Memory B cell (primary cell): ENCODE results near the gene FAF1.

Experiments
- ATAC-seq: fragments of 150-1000 bp; cut with Tn5 transposase; 2 replicates; pipeline ENCODE4 v1.10.0; 2021; ENCODE audit warnings: low read depth, mild to moderate bottlenecking, moderate library complexity
- DNase-seq, 2 donors: peaks; one replicate each; pipeline ENCODE4 v3.0.0; 2022; ENCODE audit warnings: low spot score in 2 of 2
- H3K27ac Mint-ChIP-seq: one replicate; pipeline ENCODE4 v1.8.0; 2022; ENCODE audit warnings: mild to moderate bottlenecking, moderate library complexity, mixed read lengths
- H3K27me3 Mint-ChIP-seq: one replicate; pipeline ENCODE4 v1.8.0; 2022; ENCODE audit warnings: mixed read lengths
- H3K36me3 Mint-ChIP-seq: one replicate; pipeline ENCODE4 v1.8.0; 2022; ENCODE audit warnings: mild to moderate bottlenecking, mixed read lengths
- H3K4me1 Mint-ChIP-seq: one replicate; pipeline ENCODE4 v1.8.0; 2022; ENCODE audit warnings: mixed read lengths
- H3K4me3 Mint-ChIP-seq: one replicate; pipeline ENCODE4 v1.8.0; 2022; ENCODE audit warnings: mild to moderate bottlenecking, moderate library complexity, mixed read lengths
- H3K9me3 Mint-ChIP-seq: one replicate; pipeline ENCODE4 v1.8.0; 2022; ENCODE audit warnings: mixed read lengths

Gene FAF1

DNA sequence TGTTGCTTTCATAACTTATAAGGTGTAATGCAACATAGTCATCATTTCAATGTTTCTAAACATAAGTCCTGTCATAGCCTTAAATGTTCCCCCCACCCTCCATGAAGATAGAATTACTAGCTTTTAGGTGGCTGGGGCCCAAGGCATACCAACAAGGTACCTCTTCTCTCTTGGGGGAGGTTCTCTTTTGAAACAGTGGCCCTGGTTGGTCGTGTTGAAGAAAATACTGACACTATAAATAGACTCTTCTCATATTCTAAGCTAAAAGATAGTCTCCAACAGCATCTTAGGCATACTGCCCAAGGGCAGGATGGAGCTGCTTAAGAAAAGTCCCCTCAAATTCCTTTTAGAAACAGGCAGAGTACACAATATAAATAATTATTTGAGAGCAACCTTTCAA, 255.0 kb downstream of the FAF1 start:
- H3K36me3 Mint-ChIP-seq: peaks cover 4% of the 10 kb centered on the region
- H3K27me3 Mint-ChIP-seq: no peaks in the 10 kb centered on the region
- no peak overlapping the region for H3K4me3 Mint-ChIP-seq
- ATAC-seq: no peak
- H3K9me3 Mint-ChIP-seq: no peaks in the 10 kb centered on the region
- no peak overlapping the region for H3K27ac Mint-ChIP-seq
- H3K4me1 Mint-ChIP-seq: peaks cover 4% of the 10 kb centered on the region
- DNase-seq: no peak

DNA sequence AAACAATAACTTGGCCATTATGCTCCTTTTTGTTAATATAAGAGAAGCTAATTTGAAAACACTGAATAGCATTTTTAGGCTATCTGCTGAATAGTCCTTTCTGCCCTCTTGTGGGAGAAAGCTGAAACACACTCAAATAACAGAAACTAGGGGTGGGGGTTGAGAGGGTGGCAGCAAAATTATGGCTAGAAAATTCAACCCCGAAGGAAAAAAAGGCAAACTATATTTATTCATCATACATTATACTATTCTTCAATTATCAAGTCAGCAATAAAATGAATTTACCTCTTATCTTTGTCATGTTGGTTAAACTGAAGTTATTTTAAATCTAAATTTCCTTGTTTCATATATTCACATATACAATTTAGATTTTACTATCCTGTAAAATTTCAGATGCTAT, 255.9 kb downstream of the FAF1 start:
- ATAC-seq (peak; percentile 44), DNase-seq (peak in 1 of 2 donors; percentile 26)
- H3K9me3 Mint-ChIP-seq: no peaks in the 10 kb centered on the region

DNA sequence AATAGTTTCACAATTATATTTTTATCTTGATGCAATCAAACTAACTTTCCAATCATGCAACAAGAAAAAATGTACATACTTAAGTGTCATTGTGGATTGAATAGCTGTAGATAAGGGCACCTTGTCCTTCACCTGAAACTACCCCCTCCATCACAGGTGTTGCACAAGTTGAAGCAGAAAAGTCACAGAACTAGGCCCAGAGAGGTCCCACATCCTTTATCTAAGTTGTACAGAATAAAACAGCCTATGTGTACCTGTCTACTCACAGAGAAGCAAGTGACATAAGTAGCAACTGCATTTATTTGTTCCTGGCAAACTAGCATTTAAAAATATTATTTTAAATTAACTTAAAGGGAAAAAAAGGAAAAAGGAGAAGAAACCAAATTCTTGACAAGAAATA, 256.8 kb downstream of the FAF1 start:
- peaks cover 2% of the 10 kb centered on the region for H3K4me1 Mint-ChIP-seq
- H3K9me3 Mint-ChIP-seq: no peaks in the 10 kb centered on the region
- H3K36me3 Mint-ChIP-seq: peaks cover 4% of the 10 kb centered on the region
- DNase-seq (no peak), ATAC-seq (no peak)
- H3K27ac Mint-ChIP-seq: no peak overlapping the region
- H3K4me3 Mint-ChIP-seq: no peak overlapping the region
- no peaks in the 10 kb centered on the region for H3K27me3 Mint-ChIP-seq

More for the DNA sequence above, 255.9 kb downstream of the FAF1 start:
- H3K4me3 Mint-ChIP-seq: no peak overlapping the region
- no peaks in the 10 kb centered on the region for H3K27me3 Mint-ChIP-seq
- H3K4me1 Mint-ChIP-seq: peaks cover 4% of the 10 kb centered on the region
- H3K36me3 Mint-ChIP-seq: peaks cover 4% of the 10 kb centered on the region
- H3K27ac Mint-ChIP-seq: no peak overlapping the region

DNA sequence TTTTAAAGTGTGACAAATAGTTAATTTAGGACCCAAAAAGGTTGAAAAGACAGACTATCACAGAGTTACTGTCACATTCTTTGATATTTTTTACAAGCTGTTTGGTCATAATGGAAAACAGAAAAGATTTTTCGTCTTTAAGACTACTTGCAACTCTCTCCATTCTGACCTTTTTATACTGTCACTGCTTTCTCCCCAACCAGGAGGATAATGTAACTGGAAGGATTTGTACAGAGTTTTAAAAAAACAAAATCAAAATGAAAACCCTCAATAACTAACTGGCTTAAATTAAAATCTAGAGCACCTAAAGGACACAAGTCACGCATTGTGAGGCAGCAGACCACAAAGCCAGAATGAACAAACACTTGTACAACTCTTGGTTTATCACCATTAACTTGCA, 257.7 kb downstream of the FAF1 start:
- Mint-ChIP-seq H3K9me3 (no peaks in the 10 kb centered on the region), H3K4me1 (no peaks in the 10 kb centered on the region)

DNA sequence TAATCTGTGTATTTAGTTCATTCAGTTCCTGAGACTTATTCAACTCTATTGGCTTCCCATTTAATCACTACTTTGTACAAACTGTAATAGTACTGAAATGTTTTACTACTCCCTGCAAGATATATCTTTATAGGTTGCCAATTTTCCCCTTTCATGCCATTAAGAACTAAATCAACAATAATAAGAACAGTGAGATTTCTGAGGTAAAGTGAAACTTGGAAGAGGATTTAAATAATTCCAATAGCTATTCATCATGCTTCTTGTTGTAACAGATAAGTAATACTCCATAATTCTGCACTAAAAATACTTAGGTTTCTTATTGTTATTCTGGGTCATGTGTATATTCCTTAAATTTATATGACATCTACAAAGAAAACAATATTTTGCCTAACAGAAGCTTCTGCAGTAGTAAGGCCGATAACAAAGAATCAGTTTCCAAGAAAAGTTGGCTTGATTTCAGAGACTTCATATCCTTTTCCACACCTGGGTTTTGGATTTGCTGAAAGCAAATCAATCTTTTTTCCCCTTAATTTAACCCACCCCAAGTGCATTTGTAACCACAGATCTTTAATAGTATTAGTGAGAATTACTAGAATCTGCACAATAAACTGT, 258.3 kb downstream of the FAF1 start:
- H3K27ac Mint-ChIP-seq: no peak overlapping the region
- no peak overlapping the region for H3K4me3 Mint-ChIP-seq
- no peaks in the 10 kb centered on the region for H3K27me3 Mint-ChIP-seq
- ATAC-seq: no peak
- DNase-seq: no peak
- no peaks in the 10 kb centered on the region for H3K9me3 Mint-ChIP-seq
- H3K4me1 Mint-ChIP-seq: no peaks in the 10 kb centered on the region
- peaks cover 4% of the 10 kb centered on the region for H3K36me3 Mint-ChIP-seq

More for the DNA sequence above, 257.7 kb downstream of the FAF1 start:
- H3K27ac Mint-ChIP-seq: no peak overlapping the region
- no peak overlapping the region for H3K4me3 Mint-ChIP-seq
- H3K36me3 Mint-ChIP-seq: peaks cover 4% of the 10 kb centered on the region
- ATAC-seq (no peak), DNase-seq (no peak)
- H3K27me3 Mint-ChIP-seq: no peaks in the 10 kb centered on the region

DNA sequence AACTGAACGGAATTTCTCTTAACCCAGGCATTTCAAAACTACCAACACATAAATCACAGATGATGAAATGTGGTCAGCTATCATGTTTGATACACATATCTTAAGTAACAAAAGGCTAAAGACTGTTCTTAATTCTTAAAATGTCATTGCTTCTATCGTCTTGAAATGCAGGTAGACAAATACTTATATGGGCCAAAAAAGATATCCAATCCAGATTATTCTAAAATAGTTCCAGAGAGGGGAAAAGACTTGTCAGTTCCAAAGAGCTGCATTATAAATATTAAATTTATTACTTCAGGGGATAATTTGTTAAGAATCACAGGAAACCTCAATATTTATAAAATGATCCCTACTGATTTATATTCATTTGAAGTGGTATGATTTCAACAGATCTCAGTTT, 259.4 kb downstream of the FAF1 start:
- H3K9me3 Mint-ChIP-seq: no peaks in the 10 kb centered on the region
- no peaks in the 10 kb centered on the region for H3K4me1 Mint-ChIP-seq
- H3K27me3 Mint-ChIP-seq: no peaks in the 10 kb centered on the region
- ATAC-seq: no peak
- H3K4me3 Mint-ChIP-seq: no peak overlapping the region
- peaks cover 4% of the 10 kb centered on the region for H3K36me3 Mint-ChIP-seq
- DNase-seq: no peak
- no peak overlapping the region for H3K27ac Mint-ChIP-seq

DNA sequence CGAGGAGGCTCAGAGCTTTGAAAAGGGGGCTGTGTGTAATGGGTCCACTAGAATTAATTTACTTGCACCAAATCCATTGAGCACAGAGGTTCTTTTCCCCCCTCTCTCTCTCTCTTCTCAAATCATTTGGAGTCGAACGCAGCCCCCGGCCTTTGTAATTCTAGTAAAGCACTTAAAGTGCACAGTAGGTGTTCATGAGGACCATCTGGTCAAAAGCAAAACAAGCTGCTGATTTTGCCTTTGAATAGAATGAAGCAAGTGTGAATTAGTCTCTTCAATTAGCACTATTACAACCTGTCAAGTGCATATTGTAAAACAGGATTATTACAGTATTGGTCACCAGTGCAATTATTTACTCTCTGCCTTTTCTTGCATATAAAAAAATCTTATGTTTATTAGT, 259.9 kb downstream of the FAF1 start:
- Mint-ChIP-seq H3K27ac (no peak overlapping the region), H3K4me1 (no peaks in the 10 kb centered on the region), H3K27me3 (no peaks in the 10 kb centered on the region)

DNA sequence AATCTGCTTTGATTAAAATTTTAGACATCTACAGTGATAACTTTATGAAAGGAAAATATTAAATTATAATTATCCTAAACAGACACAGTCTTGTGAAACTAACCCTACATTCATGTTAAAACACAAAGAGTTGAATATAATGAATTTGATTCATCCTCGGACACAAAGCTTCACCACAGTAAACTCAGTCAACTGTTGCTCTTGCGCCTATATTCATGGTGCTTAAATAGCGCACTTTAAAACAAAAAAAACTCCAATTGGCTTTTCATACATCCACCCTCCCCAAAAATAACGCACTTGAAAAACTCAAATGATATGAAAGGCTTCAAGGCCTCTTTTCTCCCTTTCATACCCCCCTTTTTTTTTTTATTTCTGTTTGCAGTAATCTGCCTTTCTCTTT, 260.3 kb downstream of the FAF1 start:
- Mint-ChIP-seq H3K27ac (no peak overlapping the region), H3K27me3 (no peaks in the 10 kb centered on the region), H3K36me3 (peaks cover 4% of the 10 kb centered on the region), H3K4me3 (no peak overlapping the region), H3K4me1 (no peaks in the 10 kb centered on the region), H3K9me3 (no peaks in the 10 kb centered on the region)
- no peak for ATAC-seq
- no peak for DNase-seq

More for the DNA sequence above, 259.9 kb downstream of the FAF1 start:
- DNase-seq (no peak), ATAC-seq (no peak)
- Mint-ChIP-seq H3K36me3 (peaks cover 4% of the 10 kb centered on the region), H3K9me3 (no peaks in the 10 kb centered on the region), H3K4me3 (no peak overlapping the region)

DNA sequence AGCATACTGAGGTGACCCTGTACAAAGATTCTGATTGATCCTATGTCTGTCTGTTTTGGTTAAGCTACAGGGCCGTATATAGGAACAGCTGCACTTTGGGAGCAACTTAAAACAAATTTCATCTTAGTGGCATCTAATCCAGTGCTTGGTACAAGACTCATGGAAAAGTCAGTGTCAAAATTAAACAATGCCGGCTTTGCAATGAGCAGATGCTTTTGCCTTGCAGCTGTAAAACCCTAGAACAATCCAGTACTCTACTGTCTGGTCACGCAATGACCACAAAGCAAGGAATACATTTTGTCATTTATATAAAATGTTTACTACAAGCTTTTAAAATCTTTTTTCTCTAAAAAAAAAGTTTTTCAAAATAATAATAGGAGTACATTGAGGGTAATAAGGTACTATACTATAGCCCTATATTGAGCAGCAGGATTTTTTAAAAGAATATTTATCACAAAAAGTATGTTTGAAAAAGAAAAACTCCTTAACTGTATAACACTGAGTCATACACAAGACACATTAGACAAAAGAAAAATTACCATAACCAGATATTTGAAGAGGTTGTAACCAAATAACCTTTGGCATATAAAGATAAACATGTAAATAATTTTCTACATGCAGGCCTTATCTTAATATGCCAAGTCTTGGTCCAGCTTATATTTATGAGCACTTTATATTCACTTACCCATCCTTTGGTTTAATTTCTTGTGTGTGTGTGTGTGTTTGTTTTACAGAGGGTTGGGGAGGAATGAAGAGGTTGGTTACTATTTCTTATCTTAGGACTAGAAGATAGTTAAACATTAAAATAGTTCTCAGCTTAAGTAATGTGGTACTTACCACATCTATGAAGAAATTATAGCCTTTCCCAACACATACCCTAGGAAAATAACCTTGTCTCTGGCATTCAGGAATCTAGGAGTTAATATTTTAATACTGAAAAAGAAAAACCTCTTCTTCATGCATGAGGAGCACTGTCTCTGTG, 262.3 kb downstream of the FAF1 start:
- no peaks in the 10 kb centered on the region for H3K4me1 Mint-ChIP-seq
- no peak overlapping the region for H3K4me3 Mint-ChIP-seq
- peaks cover 4% of the 10 kb centered on the region for H3K36me3 Mint-ChIP-seq
- no peaks in the 10 kb centered on the region for H3K9me3 Mint-ChIP-seq
- DNase-seq (no peak), ATAC-seq (no peak)
- peak overlapping the region; percentile 21 for H3K27ac Mint-ChIP-seq
- no peaks in the 10 kb centered on the region for H3K27me3 Mint-ChIP-seq

DNA sequence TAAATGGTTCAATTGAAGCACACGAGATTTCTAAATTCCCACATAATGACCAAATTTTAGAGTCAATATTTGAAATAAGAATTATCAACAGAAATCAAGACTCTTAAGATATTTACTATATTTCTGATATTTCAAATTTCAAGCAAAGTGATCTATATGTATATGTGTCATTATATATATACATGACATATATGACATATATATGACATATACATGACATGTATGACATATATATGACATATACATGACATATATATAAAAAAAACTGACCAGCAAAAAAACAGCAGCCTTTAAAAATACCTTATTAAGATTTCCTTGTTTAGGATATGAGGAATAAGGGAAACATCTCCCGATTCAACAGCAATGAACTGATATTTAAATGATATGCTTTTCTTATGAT, 266.2 kb downstream of the FAF1 start:
- no peak for ATAC-seq

DNA sequence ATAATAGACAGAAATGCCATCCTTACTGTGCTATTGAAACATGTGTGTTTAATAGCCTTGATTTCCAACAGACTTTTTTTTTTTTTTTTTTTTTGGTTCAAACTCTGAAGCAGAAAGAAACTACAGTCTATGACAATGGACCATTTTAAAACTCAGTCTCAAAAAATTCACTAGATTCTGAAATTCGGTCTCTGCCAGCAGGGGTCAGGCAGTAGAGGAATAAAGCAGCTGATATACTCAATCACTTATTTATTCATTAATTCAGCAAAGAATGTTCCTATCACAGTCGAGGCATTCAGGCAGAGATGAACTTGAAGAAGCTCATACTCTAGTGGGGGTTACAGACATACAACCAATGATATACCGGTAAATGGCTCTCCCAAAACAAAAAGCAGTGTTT, 275.9 kb downstream of the FAF1 start:
- Mint-ChIP-seq H3K4me1 (no peaks in the 10 kb centered on the region), H3K4me3 (no peak overlapping the region), H3K27ac (no peak overlapping the region), H3K9me3 (no peaks in the 10 kb centered on the region), H3K36me3 (peaks cover 6% of the 10 kb centered on the region), H3K27me3 (no peaks in the 10 kb centered on the region)
- no peak for DNase-seq
- ATAC-seq: no peak

More for the DNA sequence above, 266.2 kb downstream of the FAF1 start:
- H3K27ac Mint-ChIP-seq: no peak overlapping the region
- H3K9me3 Mint-ChIP-seq: no peaks in the 10 kb centered on the region
- no peak overlapping the region for H3K4me3 Mint-ChIP-seq
- H3K4me1 Mint-ChIP-seq: no peaks in the 10 kb centered on the region
- no peaks in the 10 kb centered on the region for H3K27me3 Mint-ChIP-seq
- H3K36me3 Mint-ChIP-seq: peaks cover 4% of the 10 kb centered on the region
- no peak for DNase-seq

DNA sequence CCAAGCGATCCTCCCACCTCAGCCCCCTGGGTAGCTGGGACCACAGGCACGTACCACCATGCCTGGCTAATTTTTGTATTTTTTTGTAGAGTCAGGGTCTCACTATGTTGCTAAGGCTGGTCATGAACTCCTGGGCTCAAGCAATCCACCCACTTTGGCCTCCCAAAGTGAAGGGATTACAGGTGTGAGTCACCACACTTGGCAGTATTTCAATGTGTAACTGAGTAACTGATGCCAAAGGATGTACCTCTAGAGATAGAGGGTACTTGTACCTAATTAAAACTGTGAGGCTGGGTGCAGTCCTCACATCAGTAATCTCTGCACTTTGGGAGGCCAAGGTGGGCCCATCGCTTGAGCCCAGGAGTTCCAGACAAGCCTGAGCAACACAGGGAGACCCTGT, 278.1 kb downstream of the FAF1 start:
- ATAC-seq (no peak), DNase-seq (no peak)
- H3K4me1 Mint-ChIP-seq: no peaks in the 10 kb centered on the region
- H3K9me3 Mint-ChIP-seq: no peaks in the 10 kb centered on the region
- H3K27me3 Mint-ChIP-seq: no peaks in the 10 kb centered on the region
- no peak overlapping the region for H3K27ac Mint-ChIP-seq
- peaks cover 3% of the 10 kb centered on the region for H3K36me3 Mint-ChIP-seq
- no peak overlapping the region for H3K4me3 Mint-ChIP-seq

DNA sequence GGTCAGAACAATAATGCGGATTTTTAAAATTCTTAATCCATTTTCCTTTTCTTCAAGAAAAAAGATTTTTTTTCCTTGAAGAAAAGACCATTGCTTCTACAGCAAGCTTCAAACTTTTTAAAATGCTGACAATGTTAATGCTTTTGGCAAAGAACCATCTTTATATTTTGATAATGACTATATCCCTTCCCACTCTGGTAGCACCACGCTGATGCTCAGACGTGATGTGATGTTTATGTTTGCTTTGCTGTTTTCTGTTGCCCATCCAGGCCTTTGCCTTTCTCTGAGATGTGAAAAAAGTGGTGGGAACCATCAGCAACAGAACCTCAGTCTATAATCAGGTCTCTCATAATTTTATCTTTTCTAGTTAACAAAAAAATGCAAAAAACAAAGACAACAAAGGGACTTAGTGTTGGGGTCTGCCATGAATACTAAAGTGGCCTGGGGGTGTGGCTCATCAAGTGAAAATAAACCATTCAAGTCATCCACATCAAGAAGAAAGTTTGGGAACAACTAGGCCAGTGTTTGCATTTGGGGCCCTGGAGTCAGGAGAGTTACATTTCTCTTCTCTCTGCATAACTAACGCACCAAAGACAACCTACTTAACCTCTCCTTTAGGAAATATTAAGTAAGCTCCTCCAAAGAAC, 292.2 kb downstream of the FAF1 start:
- no peak overlapping the region for H3K4me3 Mint-ChIP-seq
- H3K9me3 Mint-ChIP-seq: no peaks in the 10 kb centered on the region
- H3K27me3 Mint-ChIP-seq: no peaks in the 10 kb centered on the region
- no peaks in the 10 kb centered on the region for H3K4me1 Mint-ChIP-seq
- ATAC-seq: no peak
- DNase-seq: no peak
- H3K27ac Mint-ChIP-seq: no peak overlapping the region
- peaks cover 4% of the 10 kb centered on the region for H3K36me3 Mint-ChIP-seq

DNA sequence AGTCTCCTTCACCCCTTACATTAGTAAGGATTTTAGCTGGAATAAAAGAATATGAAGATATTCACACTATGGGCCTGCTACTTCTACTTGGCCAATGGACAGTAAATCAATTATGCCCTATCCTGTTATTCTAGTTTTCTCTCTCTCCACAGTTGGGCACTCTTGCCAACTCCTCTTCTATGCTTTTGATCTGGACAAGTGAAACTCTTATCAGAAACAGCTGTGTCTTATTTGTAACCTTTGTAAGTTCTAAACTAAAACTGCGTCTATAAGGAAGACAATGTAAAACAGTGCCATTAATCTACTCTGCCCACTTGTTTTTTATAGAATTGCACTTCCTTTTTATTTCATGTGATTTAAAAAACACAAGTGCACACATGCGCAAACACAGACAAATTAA, 292.8 kb downstream of the FAF1 start:
- Mint-ChIP-seq H3K27ac (no peak overlapping the region), H3K36me3 (peaks cover 4% of the 10 kb centered on the region), H3K27me3 (no peaks in the 10 kb centered on the region), H3K9me3 (no peaks in the 10 kb centered on the region), H3K4me1 (no peaks in the 10 kb centered on the region), H3K4me3 (no peak overlapping the region)
- no peak for ATAC-seq
- no peak for DNase-seq
